Liver (tissue), 9 donors: ENCODE data around the gene CTTNBP2. TPM values are rescaled to one million over a fixed set of nuclear protein-coding genes. Genes with fewer than 3 reads are reported as not detected.

Source experiments
- DNase-seq: peaks from one replicate; pipeline ENCODE4 v3.0.0-alpha.2; 2017; ENCODE audit warnings: low spot score
- H3K27ac ChIP-seq, 2 donors: one replicate each; pipeline ENCODE4 v1.7.0; 2013; ENCODE audit warnings: inconsistent platforms in 2 of 2, low read length in 2 of 2, control low read depth in 1 of 2, low read depth in 1 of 2, mild to moderate bottlenecking in 1 of 2
- H3K27me3 ChIP-seq, 4 donors: one replicate each; pipeline versions ENCODE4 v1.6.1 to v1.7.0; 2013; ENCODE audit warnings: low read length in 3 of 4, inconsistent platforms in 1 of 4, mild to moderate bottlenecking in 1 of 4, moderate library complexity in 1 of 4; ENCODE audit not compliant: control insufficient read depth in 4 of 4, insufficient read depth in 4 of 4
- H3K36me3 ChIP-seq, 4 donors: one replicate each; pipeline versions ENCODE4 v1.6.1 to v1.7.0; 2013; ENCODE audit warnings: low read length in 3 of 4, mild to moderate bottlenecking in 3 of 4, low read depth in 1 of 4, moderate library complexity in 1 of 4; ENCODE audit not compliant: control insufficient read depth in 4 of 4, insufficient read depth in 3 of 4
- H3K4me1 ChIP-seq, 4 donors: one replicate each; pipeline versions ENCODE4 v1.6.1 to v1.7.0; 2013; ENCODE audit warnings: low read length in 3 of 4, mild to moderate bottlenecking in 3 of 4, moderate library complexity in 1 of 4; ENCODE audit not compliant: control insufficient read depth in 4 of 4, insufficient read depth in 4 of 4
- H3K4me3 ChIP-seq, 3 donors: one replicate each; pipeline versions ENCODE4 v1.6.1 to v1.7.0; 2013; ENCODE audit warnings: low read length in 3 of 3, control low read depth in 1 of 3, low read depth in 1 of 3, mild to moderate bottlenecking in 1 of 3
- H3K9ac ChIP-seq, 2 donors: one replicate each; pipeline ENCODE4 v1.7.0; 2013; ENCODE audit warnings: low read length in 2 of 2, mild to moderate bottlenecking in 2 of 2, moderate library complexity in 2 of 2, control low read depth in 1 of 2, low read depth in 1 of 2
- H3K9me3 ChIP-seq, 4 donors: one replicate each; pipeline versions ENCODE4 v1.6.1 to v1.7.0; 2013; ENCODE audit warnings: low read length in 3 of 4; ENCODE audit not compliant: control insufficient read depth in 4 of 4
- EGR1 ChIP-seq, 2 donors: IDR thresholded peaks; 2 replicates each; pipeline ENCODE4 v1.6.1; 2016 to 2018; ENCODE audit warnings: antibody characterized with exemption in 2 of 2, low read depth in 2 of 2
- FOXA1 ChIP-seq: IDR thresholded peaks from 2 replicates; pipeline ENCODE4 v1.6.1; 2016; ENCODE audit warnings: antibody characterized with exemption
- FOXA2 ChIP-seq: IDR thresholded peaks from 2 replicates; pipeline ENCODE4 v1.6.1; 2016; ENCODE audit warnings: antibody characterized with exemption
- GABPA ChIP-seq, 2 donors: IDR thresholded peaks in 1 of 2; conservative IDR thresholded peaks in 1 of 2; 2 replicates each; pipeline ENCODE4 v1.6.1; 2016; ENCODE audit warnings: antibody characterized with exemption in 2 of 2, mild to moderate bottlenecking in 1 of 2, moderate library complexity in 1 of 2
- HNF4A ChIP-seq, 2 donors: conservative IDR thresholded peaks; 2 replicates each; pipeline ENCODE4 v1.6.1; 2016; ENCODE audit warnings: antibody characterized with exemption in 2 of 2, mild to moderate bottlenecking in 2 of 2
- HNF4G ChIP-seq: IDR thresholded peaks from 2 replicates; pipeline ENCODE4 v1.6.1; 2016; ENCODE audit warnings: antibody characterized with exemption
- JUND ChIP-seq, 2 donors: IDR thresholded peaks; 2 replicates each; pipeline ENCODE4 v1.6.1; 2016; ENCODE audit warnings: antibody characterized with exemption in 2 of 2
- NR2F2 ChIP-seq: IDR thresholded peaks from 2 replicates; pipeline ENCODE4 v1.6.1; 2016; ENCODE audit warnings: antibody characterized with exemption
- RAD21 ChIP-seq, 2 donors: IDR thresholded peaks; 2 replicates each; pipeline ENCODE4 v1.6.1; 2016; ENCODE audit warnings: antibody characterized with exemption in 2 of 2, mild to moderate bottlenecking in 2 of 2
- RXRA ChIP-seq, 2 donors: IDR thresholded peaks; 2 replicates each; pipeline ENCODE4 v1.6.1; 2017 to 2018; ENCODE audit warnings: antibody characterized with exemption in 2 of 2, mild to moderate bottlenecking in 1 of 2
- SP1 ChIP-seq: IDR thresholded peaks from 2 replicates; pipeline ENCODE4 v1.6.1; 2018; ENCODE audit warnings: antibody characterized with exemption, mild to moderate bottlenecking
- TAF1 ChIP-seq: conservative IDR thresholded peaks from 2 replicates; pipeline ENCODE4 v1.6.1; 2016; ENCODE audit warnings: antibody characterized with exemption, mild to moderate bottlenecking
- YY1 ChIP-seq: IDR thresholded peaks from 2 replicates; pipeline ENCODE4 v1.6.1; 2016; ENCODE audit warnings: antibody characterized with exemption, mild to moderate bottlenecking
- WGBS: extraction: QIAGEN DNeasy Blood & Tissue Kit; methylation state at CpG from one replicate; pipeline ENCODE4 v1.1.7; 2013; 5-methylcytosine and 5-hydroxymethylcytosine counted together
- polyA plus RNA-seq, 2 donors: library from polyadenylated mRNA; stranded (reverse) in 1 of 2; unstranded in 1 of 2; fragments of 200-250 nt in 1 of 2; fragments of >200 nt in 1 of 2; fragmentation: Nextera tagmentation in 1 of 2; extraction: Ambion mirVana in 1 of 2; gene quantifications; one replicate each; pipeline versions ENCODE4 v1.2.1 to v1.2.3, GENCODE V29; 2013 to 2015
- total RNA-seq, 2 donors: library from RNA; depleted of rRNA; stranded (reverse); fragments of >200 nt; gene quantifications; one replicate each; pipeline ENCODE4 v1.2.3, GENCODE V29; 2014
- TF ChIP-seq, protein P1 (sequence below): IDR thresholded peaks from 2 replicates; pipeline ENCODE4 v1.6.1; 2016; ENCODE audit warnings: antibody characterized with exemption, mild to moderate bottlenecking
- TF ChIP-seq, protein P2 (sequence below): fragments of 150-350 bp; IDR thresholded peaks from 2 replicates; pipeline ENCODE4 v1.5.1; 2017; ENCODE audit warnings: improper control_type of control experiment, low read depth, low read length; ENCODE audit not compliant: missing input control
- TF ChIP-seq, protein P3 (sequence below): IDR thresholded peaks from 2 replicates; pipeline ENCODE4 v1.6.1; 2016; ENCODE audit warnings: antibody characterized with exemption
- TF ChIP-seq, protein P4 (sequence below): IDR thresholded peaks from 2 replicates; pipeline ENCODE4 v1.6.1; 2016; ENCODE audit warnings: antibody characterized with exemption
- donor health status: healthy.
- donor health status: healthy.
- donor health status: healthy.
- donor health status: healthy.
- donor health status: healthy.

CTTNBP2 gene
- total and polyA plus RNA-seq, 4 donors: 1.2 to 1.7 (median 1.5) TPM

DNA sequence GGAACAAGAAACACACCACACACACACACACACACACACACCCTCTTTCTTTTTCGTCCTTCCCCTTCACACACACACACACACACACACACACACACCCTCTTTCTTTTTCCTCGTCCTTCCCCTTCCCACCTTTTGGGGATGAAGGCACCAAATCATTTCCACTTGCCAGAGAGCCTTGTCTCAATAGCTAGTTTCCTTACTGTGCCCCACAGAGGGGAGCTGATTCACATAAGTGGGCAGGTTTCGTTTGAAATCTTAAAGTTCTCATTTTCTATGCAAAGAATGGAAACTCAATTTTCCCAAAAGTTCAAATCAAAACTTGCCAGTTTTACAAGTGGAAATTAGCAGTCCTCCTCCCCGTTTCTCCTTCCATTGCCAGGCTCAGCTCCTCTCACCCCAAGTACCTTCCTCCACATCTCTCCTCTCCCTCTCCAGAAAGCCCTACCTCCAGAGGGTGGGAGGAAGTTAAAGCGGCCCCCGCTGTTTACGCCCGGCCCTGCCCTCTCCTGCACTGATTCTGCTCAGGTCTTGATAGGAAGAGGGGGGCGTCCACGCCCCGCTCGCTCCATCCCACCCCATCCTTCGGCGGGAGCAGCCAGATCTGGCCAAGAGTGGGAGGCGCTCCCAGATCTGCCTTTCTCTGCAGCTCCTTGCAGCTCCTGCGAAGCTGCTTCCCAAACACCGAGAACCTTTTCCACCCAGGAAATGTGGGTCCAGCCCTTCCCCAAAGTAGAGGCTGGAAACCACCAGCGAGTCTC is 1.3 kb downstream of the CTTNBP2 start:
- 19% methylated on average over 18 of the region's 18 CpGs for WGBS
- Histone ChIP-seq H3K27ac (no peak overlapping the region), H3K9me3 (no peaks in the 10 kb centered on the region), H3K36me3 (no peaks in the 10 kb centered on the region), H3K4me1 (peaks cover 2 to 21% (median 13%) of the 10 kb centered on the region in 4 donors), H3K4me3 (peak overlapping the region in 2 of 3 donors; percentile 45 to 91), H3K9ac (no peak overlapping the region), H3K27me3 (no peaks in the 10 kb centered on the region)
- TF ChIP-seq HNF4G (no peak), FOXA2 (no peak), TAF1 (no peak), GABPA (IDR thresholded peaks at IDR 0.05 in 1 of 2, conservative IDR thresholded peaks at IDR 0.05 in 1 of 2) (no peak), RXRA (IDR thresholded peaks at IDR 0.05) (no peak), JUND (IDR thresholded peaks at IDR 0.05) (no peak), RAD21 (IDR thresholded peaks at IDR 0.05) (no peak), FOXA1 (no peak), EGR1 (IDR thresholded peaks at IDR 0.05; ENCODE audit: low read depth in 2 of 2) (no peak), YY1 (no peak), SP1 (no peak)
- TF ChIP-seq, protein P1, sequence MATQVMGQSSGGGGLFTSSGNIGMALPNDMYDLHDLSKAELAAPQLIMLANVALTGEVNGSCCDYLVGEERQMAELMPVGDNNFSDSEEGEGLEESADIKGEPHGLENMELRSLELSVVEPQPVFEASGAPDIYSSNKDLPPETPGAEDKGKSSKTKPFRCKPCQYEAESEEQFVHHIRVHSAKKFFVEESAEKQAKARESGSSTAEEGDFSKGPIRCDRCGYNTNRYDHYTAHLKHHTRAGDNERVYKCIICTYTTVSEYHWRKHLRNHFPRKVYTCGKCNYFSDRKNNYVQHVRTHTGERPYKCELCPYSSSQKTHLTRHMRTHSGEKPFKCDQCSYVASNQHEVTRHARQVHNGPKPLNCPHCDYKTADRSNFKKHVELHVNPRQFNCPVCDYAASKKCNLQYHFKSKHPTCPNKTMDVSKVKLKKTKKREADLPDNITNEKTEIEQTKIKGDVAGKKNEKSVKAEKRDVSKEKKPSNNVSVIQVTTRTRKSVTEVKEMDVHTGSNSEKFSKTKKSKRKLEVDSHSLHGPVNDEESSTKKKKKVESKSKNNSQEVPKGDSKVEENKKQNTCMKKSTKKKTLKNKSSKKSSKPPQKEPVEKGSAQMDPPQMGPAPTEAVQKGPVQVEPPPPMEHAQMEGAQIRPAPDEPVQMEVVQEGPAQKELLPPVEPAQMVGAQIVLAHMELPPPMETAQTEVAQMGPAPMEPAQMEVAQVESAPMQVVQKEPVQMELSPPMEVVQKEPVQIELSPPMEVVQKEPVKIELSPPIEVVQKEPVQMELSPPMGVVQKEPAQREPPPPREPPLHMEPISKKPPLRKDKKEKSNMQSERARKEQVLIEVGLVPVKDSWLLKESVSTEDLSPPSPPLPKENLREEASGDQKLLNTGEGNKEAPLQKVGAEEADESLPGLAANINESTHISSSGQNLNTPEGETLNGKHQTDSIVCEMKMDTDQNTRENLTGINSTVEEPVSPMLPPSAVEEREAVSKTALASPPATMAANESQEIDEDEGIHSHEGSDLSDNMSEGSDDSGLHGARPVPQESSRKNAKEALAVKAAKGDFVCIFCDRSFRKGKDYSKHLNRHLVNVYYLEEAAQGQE: no peak
- TF ChIP-seq, protein P2, sequence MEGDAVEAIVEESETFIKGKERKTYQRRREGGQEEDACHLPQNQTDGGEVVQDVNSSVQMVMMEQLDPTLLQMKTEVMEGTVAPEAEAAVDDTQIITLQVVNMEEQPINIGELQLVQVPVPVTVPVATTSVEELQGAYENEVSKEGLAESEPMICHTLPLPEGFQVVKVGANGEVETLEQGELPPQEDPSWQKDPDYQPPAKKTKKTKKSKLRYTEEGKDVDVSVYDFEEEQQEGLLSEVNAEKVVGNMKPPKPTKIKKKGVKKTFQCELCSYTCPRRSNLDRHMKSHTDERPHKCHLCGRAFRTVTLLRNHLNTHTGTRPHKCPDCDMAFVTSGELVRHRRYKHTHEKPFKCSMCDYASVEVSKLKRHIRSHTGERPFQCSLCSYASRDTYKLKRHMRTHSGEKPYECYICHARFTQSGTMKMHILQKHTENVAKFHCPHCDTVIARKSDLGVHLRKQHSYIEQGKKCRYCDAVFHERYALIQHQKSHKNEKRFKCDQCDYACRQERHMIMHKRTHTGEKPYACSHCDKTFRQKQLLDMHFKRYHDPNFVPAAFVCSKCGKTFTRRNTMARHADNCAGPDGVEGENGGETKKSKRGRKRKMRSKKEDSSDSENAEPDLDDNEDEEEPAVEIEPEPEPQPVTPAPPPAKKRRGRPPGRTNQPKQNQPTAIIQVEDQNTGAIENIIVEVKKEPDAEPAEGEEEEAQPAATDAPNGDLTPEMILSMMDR: no peak
- TF ChIP-seq, protein P3, sequence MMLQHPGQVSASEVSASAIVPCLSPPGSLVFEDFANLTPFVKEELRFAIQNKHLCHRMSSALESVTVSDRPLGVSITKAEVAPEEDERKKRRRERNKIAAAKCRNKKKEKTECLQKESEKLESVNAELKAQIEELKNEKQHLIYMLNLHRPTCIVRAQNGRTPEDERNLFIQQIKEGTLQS: no peak
- DNase-seq: no peak

DNA sequence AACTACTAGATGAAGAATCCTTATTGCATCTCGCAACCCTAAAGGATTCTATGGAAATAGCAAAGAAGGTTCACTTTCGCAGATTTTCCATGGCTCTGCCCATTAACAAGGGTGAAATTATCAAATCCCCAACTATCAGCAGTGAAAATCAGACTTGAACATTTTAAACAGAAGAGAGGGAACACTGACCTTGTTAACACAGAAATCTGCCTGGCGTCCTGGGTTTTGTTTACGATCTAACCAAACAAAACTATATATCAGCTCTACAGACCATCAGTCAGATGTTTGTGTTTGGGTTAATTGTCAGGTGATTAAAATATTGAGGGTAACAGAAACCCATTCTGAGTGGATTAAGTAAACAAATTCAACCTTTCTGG is 1.9 kb downstream of the CTTNBP2 start:
- no peak overlapping the region for H3K27ac ChIP-seq
- H3K4me3 ChIP-seq: no peak overlapping the region
- H3K27me3 ChIP-seq: no peaks in the 10 kb centered on the region
- H3K9me3 ChIP-seq: no peaks in the 10 kb centered on the region
- no peak for DNase-seq
- peaks cover 2 to 21% (median 13%) of the 10 kb centered on the region in 4 donors for H3K4me1 ChIP-seq
- TF ChIP-seq HNF4G (no peak), EGR1 (IDR thresholded peaks at IDR 0.05; ENCODE audit: low read depth in 2 of 2) (no peak), FOXA2 (no peak), SP1 (no peak), FOXA1 (no peak), GABPA (IDR thresholded peaks at IDR 0.05 in 1 of 2, conservative IDR thresholded peaks at IDR 0.05 in 1 of 2) (no peak), HNF4A (conservative IDR thresholded peaks at IDR 0.05) (no peak), RXRA (IDR thresholded peaks at IDR 0.05) (no peak), JUND (IDR thresholded peaks at IDR 0.05) (no peak), NR2F2 (no peak), YY1 (no peak)
- TF ChIP-seq, protein P3: no peak
- TF ChIP-seq, protein P1: no peak
- TF ChIP-seq, protein P2: no peak
- TF ChIP-seq, protein P4, sequence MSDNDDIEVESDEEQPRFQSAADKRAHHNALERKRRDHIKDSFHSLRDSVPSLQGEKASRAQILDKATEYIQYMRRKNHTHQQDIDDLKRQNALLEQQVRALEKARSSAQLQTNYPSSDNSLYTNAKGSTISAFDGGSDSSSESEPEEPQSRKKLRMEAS: no peak
- H3K9ac ChIP-seq: no peak overlapping the region
- no peaks in the 10 kb centered on the region for H3K36me3 ChIP-seq
- 76% methylated on average over 4 of the region's 4 CpGs for WGBS
